Brain microvascular endothelial cell (primary cell): ENCODE measurements around the gene SYN1.

Experiments used
- DNase-seq: peaks from one replicate; pipeline ENCODE4 v3.0.0-alpha.2; 2020
- H3K27ac ChIP-seq: fragments of 250-450 bp; sonication (Bioruptor Pico); 2 replicates; pipeline ENCODE4 v1.5.1; 2020; ENCODE audit warnings: mild to moderate bottlenecking, moderate library complexity
- H3K27me3 ChIP-seq: fragments of 250-450 bp; sonication (Bioruptor Pico); replicated peaks from 2 replicates; pipeline ENCODE4 v1.5.1; 2020; ENCODE audit warnings: mild to moderate bottlenecking
- H3K36me3 ChIP-seq: fragments of 250-450 bp; sonication (Bioruptor Pico); replicated peaks from 2 replicates; pipeline ENCODE4 v1.5.1; 2020; ENCODE audit warnings: mild to moderate bottlenecking
- H3K4me3 ChIP-seq: 2 replicates; pipeline ENCODE4 v1.5.1; 2011; ENCODE audit warnings: low read depth, mild to moderate bottlenecking, control low read depth, low read length, moderate library complexity
- in situ Hi-C: cut with HindIII; loops from 2 replicates; pipeline ENCODE4 v1.10.0; 2017; ENCODE audit warnings: low sequenced_read_pairs, low pct_ligation_motif_present
- TF ChIP-seq, protein P1 (sequence below): IDR thresholded peaks from 2 replicates; pipeline ENCODE4 v1.5.1; 2011; ENCODE audit warnings: low read depth, mild to moderate bottlenecking, moderate library complexity, low read length, control low read depth, inconsistent platforms; ENCODE audit errors: missing control alignments

The SYN1 gene

DNA sequence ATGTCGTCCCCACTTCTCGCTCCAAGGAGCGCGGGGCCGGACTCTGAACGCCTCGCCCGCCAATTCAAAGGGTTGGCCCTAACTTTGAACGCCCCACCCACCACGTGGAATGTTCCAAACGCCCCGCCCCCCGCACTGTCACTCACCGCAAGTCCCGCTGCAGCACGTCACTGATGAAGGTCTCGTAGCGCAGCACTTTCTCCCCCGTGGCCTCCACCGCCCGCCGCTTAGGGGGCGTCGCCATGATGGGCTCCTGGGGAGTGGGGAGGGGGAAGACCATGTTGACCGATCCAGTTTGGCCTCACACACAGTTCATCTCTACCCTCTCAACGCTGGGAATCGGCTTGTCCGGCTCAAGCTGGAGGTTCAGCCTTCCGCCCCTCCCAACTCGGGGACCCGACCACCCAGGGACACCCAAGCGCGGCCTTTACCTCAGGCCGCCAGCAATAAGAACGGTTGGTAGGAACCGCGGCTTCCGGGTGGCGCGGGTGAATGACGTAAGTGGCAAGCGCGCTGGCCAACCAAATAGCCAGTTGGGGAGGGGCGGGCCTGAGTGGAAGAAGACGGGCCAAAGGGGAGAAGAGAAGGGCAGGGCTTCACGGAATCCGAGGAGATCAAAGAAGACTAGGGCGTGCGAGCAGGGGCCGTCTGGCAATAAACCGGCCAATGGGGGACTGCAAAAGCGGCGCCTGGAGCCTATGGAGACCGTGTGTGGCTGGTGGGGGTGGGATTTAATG is 39.2 kb upstream of the SYN1 start, which contains the start of gene UXT:
Gene UXT, minus strand, starts transcription at position 497 of the 737 bp plus-strand sequence. Its CDS starts 253 bp downstream, at position 244.
- no peaks in the 10 kb centered on the region for H3K27me3 ChIP-seq
- peak within 1 kb of the TSS; percentile 66 for H3K4me3 ChIP-seq
- TF ChIP-seq, protein P1, sequence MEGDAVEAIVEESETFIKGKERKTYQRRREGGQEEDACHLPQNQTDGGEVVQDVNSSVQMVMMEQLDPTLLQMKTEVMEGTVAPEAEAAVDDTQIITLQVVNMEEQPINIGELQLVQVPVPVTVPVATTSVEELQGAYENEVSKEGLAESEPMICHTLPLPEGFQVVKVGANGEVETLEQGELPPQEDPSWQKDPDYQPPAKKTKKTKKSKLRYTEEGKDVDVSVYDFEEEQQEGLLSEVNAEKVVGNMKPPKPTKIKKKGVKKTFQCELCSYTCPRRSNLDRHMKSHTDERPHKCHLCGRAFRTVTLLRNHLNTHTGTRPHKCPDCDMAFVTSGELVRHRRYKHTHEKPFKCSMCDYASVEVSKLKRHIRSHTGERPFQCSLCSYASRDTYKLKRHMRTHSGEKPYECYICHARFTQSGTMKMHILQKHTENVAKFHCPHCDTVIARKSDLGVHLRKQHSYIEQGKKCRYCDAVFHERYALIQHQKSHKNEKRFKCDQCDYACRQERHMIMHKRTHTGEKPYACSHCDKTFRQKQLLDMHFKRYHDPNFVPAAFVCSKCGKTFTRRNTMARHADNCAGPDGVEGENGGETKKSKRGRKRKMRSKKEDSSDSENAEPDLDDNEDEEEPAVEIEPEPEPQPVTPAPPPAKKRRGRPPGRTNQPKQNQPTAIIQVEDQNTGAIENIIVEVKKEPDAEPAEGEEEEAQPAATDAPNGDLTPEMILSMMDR = no peak
- in situ Hi-C loops = no loop called here
- H3K27ac ChIP-seq = peak within 1 kb of the TSS; percentile 98
- peaks cover 7% of the 10 kb centered on the region for H3K36me3 ChIP-seq
- peak; percentile 93 for DNase-seq

DNA sequence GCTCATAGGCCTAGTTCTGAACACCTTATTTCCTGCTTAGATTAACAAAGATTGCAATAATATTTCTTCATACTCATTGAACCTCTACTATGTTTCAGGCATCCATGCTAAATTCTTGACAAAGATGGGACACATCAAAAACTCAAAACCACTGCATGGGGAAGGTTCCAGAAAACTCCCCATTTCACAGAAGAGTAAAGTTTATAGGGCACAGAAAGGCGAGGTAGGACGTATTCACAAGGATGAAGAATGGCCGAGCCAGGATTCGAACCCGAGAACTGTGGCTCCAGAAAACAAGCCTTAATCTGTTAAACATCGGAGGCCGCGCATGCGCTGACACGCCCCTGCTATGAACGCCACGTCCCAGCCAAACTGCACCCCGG is 38.6 kb upstream of the SYN1 start:
- H3K4me3 ChIP-seq = peak overlapping the region; percentile 66
- DNase-seq = no peak
- peaks cover 7% of the 10 kb centered on the region for H3K36me3 ChIP-seq
- H3K27ac ChIP-seq = peak overlapping the region; percentile 98
- H3K27me3 ChIP-seq = no peaks in the 10 kb centered on the region
- TF ChIP-seq, protein P1 = no peak
- in situ Hi-C loops = no loop called here

DNA sequence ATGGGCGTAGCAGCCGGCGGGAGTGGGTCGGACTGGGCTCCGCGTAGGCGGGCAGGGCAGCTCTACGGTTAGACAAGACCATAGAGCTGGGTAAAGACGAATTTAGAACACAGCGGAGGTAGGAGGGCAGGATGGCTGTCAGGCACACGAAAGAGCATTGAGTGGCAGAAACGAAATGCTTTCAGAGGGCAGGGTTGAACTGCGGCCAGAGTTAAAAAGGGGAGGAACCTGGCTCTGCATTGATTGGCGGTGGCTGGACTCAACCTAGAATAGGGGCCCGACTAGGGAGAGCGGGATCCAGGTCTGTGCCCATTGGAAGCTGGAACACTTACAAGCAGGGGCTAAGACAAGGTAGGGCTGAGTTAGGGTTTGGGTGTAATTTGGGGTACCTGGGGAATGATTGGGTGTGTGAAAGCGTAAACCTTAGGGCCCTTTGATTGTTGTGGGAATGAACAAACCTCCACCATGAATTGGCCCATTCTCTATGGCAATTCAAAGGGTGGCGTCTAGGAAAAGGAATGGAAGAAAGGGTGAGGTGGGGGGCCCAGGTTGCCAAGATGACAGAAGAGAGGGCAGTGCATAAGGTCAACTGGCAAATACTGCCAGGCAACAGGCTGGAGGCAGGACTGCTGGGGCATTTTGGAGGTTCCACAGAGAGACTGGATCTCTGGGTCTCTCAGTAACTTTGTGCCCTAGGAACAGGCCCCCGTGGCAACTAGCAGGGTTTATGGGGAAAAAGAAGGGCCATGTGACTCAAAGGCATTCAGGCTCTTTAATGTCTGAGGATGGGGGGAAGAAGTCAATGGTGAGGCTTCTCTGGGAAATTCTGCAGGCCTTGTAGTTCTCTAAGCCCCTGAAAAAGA is 31.6 kb upstream of the SYN1 start:
- TF ChIP-seq, protein P1 = no peak
- Histone ChIP-seq H3K27ac (peak overlapping the region; percentile 59), H3K4me3 (peak overlapping the region; percentile 42), H3K27me3 (no peaks in the 10 kb centered on the region), H3K36me3 (peaks cover 3% of the 10 kb centered on the region)
- no peak for DNase-seq
- in situ Hi-C loops = no loop called here

- DNase-seq = peak; percentile 98
- no peaks in the 10 kb centered on the region for H3K27me3 ChIP-seq
- H3K36me3 ChIP-seq = peaks cover 3% of the 10 kb centered on the region
- H3K4me3 ChIP-seq = peak within 1 kb of the TSS; percentile 71
- TF ChIP-seq, protein P1 = no peak
- peak within 1 kb of the TSS; percentile 84 for H3K27ac ChIP-seq
- in situ Hi-C loops = no loop called here
These were observed 30.7 kb upstream of the SYN1 start, which contains the start of gene ELK1 for GRCh38 chrX:47650164-47651042. Gene ELK1 (minus strand): TSS chrX:47650563. CDS start chrX:47641441, 9,122 bp downstream.

DNA sequence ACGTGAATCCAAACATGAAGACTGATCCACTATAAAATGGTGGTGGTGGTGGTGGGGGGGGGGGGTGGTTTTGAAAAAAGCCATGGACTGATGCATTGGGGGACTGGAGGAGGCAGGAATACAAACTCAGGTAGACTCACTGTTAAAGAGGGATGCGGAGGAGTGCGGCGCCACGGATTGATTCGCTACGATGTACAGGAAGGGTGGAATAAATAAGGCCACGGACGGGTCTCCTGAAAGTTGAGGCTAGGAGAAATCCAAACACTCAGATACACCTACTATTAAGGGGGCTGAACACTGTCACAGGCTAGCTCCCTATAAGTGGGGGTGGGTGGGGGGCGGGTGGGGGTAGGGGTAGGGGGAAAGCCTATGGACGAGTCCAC is 30.1 kb upstream of the SYN1 start:
- peaks cover 3% of the 10 kb centered on the region for H3K36me3 ChIP-seq
- H3K4me3 ChIP-seq = peak overlapping the region; percentile 71
- no peaks in the 10 kb centered on the region for H3K27me3 ChIP-seq
- TF ChIP-seq, protein P1 = no peak
- no peak for DNase-seq
- in situ Hi-C loops = no loop called here
- H3K27ac ChIP-seq = peak overlapping the region; percentile 84
